ENCODE measurements around the gene STRADB. TPM values are rescaled to one million over a fixed set of nuclear protein-coding genes. Genes with fewer than 3 reads are reported as not detected.

Gene STRADB
- polyA plus RNA-seq, 1 donor from 2014 or later, result 74.8 TPM

DNA sequence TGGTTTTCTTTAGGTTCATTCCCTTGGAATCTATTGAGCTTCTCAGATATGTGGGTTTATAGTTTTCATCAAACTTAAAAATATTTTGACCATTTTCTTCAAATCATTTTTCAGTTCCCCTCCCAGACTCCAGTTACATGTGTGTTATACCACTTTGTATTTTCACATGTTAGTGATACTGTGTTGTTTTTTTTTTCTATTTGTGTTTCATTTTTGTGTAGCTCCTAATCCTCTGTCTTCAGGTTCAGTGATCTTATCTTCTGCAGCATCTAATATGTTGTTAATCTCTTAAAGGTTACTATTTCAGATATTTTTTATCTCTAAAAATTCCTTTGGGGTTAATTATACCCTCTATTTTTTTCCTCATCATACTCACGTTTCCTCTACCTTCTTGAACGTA lies 51.2 kb downstream of the STRADB start:
- Histone ChIP-seq H3K9me2 (ENCODE audit: insufficient read depth, low read length) (no peaks in the 10 kb centered on the region), H3K4me3 (ENCODE audit: low read length) (no peak overlapping the region), H3K36me3 (ENCODE audit: insufficient read depth, low read length) (no peaks in the 10 kb centered on the region), H3K9ac (ENCODE audit: low read length) (no peak overlapping the region), H3K4me2 (ENCODE audit: low read length) (no peak overlapping the region), H3K27ac (ENCODE audit: low read length) (no peak overlapping the region), H3K9me3 (ENCODE audit: low read length) (peaks cover 9% of the 10 kb centered on the region), H3K27me3 (ENCODE audit: insufficient read depth, low read depth, low read length) (no peaks in the 10 kb centered on the region), H2AFZ (ENCODE audit: low read depth, low read length) (no peak overlapping the region), H3K79me2 (replicated peaks; ENCODE audit: insufficient read depth, low read length) (no peaks in the 10 kb centered on the region), H3F3A (ENCODE audit: insufficient read depth, low read length, poor library complexity, severe bottlenecking) (no peaks in the 10 kb centered on the region), H4K20me1 (ENCODE audit: insufficient read depth) (no peaks in the 10 kb centered on the region)
- TF ChIP-seq MXI1 (conservative IDR thresholded peaks at IDR 0.05; ENCODE audit: poor library complexity, severe bottlenecking), result no peak
- no peak for TF ChIP-seq EP300 (conservative IDR thresholded peaks at IDR 0.05; ENCODE audit: poor library complexity, severe bottlenecking)
- no peak for TF ChIP-seq RAD21 (conservative IDR thresholded peaks at IDR 0.05)
- no peak for TF ChIP-seq CTCF (IDR thresholded peaks at IDR 0.05; ENCODE audit: poor library complexity, severe bottlenecking)
- TF ChIP-seq, protein P1, sequence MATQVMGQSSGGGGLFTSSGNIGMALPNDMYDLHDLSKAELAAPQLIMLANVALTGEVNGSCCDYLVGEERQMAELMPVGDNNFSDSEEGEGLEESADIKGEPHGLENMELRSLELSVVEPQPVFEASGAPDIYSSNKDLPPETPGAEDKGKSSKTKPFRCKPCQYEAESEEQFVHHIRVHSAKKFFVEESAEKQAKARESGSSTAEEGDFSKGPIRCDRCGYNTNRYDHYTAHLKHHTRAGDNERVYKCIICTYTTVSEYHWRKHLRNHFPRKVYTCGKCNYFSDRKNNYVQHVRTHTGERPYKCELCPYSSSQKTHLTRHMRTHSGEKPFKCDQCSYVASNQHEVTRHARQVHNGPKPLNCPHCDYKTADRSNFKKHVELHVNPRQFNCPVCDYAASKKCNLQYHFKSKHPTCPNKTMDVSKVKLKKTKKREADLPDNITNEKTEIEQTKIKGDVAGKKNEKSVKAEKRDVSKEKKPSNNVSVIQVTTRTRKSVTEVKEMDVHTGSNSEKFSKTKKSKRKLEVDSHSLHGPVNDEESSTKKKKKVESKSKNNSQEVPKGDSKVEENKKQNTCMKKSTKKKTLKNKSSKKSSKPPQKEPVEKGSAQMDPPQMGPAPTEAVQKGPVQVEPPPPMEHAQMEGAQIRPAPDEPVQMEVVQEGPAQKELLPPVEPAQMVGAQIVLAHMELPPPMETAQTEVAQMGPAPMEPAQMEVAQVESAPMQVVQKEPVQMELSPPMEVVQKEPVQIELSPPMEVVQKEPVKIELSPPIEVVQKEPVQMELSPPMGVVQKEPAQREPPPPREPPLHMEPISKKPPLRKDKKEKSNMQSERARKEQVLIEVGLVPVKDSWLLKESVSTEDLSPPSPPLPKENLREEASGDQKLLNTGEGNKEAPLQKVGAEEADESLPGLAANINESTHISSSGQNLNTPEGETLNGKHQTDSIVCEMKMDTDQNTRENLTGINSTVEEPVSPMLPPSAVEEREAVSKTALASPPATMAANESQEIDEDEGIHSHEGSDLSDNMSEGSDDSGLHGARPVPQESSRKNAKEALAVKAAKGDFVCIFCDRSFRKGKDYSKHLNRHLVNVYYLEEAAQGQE (IDR thresholded peaks at IDR 0.05; ENCODE audit: borderline replicate concordance), result no peak
- TF ChIP-seq TAF1 (IDR thresholded peaks at IDR 0.05; ENCODE audit: low read depth), result no peak
- no peak for TF ChIP-seq SMC3 (conservative IDR thresholded peaks at IDR 0.05; ENCODE audit: poor library complexity)
- no peak for TF ChIP-seq POLR2AphosphoS5 (IDR thresholded peaks at IDR 0.05)
- no peak for TF ChIP-seq EZH2 (IDR thresholded peaks at IDR 0.05; ENCODE audit: borderline replicate concordance, insufficient read depth, low read length, poor library complexity, severe bottlenecking)

DNA sequence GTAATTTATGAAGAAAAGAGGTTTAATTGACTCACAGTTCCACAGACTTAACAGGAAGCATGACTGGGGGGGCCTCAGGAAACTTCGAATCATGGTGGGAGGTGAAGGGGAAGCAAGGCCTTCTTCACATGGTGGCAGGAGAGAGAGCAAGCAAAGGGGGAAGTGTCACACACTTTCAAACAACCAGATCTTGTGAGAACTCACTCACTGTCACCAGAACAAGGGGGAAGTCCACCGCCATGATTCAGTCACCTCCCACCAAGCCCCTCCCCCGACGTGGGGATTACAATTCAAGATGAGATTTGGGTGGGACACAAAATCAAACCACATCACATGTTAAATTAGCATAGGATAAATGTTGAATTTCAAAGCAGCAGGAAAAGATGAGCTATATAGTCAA lies 56.2 kb downstream of the STRADB start:
- Histone ChIP-seq H3K27ac (ENCODE audit: low read length) (no peak overlapping the region), H3K4me3 (ENCODE audit: low read length) (no peak overlapping the region), H3K27me3 (ENCODE audit: insufficient read depth, low read depth, low read length) (no peaks in the 10 kb centered on the region), H4K20me1 (ENCODE audit: insufficient read depth) (no peaks in the 10 kb centered on the region), H2AFZ (ENCODE audit: low read depth, low read length) (no peak overlapping the region), H3K9me3 (ENCODE audit: low read length) (peaks cover 4% of the 10 kb centered on the region), H3K9ac (ENCODE audit: low read length) (no peak overlapping the region), H3F3A (ENCODE audit: insufficient read depth, low read length, poor library complexity, severe bottlenecking) (no peaks in the 10 kb centered on the region), H3K4me2 (ENCODE audit: low read length) (no peak overlapping the region), H3K9me2 (ENCODE audit: insufficient read depth, low read length) (no peaks in the 10 kb centered on the region), H3K36me3 (ENCODE audit: insufficient read depth, low read length) (no peaks in the 10 kb centered on the region), H3K79me2 (replicated peaks; ENCODE audit: insufficient read depth, low read length) (no peaks in the 10 kb centered on the region)
- TF ChIP-seq EP300 (conservative IDR thresholded peaks at IDR 0.05; ENCODE audit: poor library complexity, severe bottlenecking) (no peak), MXI1 (conservative IDR thresholded peaks at IDR 0.05; ENCODE audit: poor library complexity, severe bottlenecking) (no peak), TAF1 (IDR thresholded peaks at IDR 0.05; ENCODE audit: low read depth) (no peak), RAD21 (conservative IDR thresholded peaks at IDR 0.05) (no peak), SMC3 (conservative IDR thresholded peaks at IDR 0.05; ENCODE audit: poor library complexity) (no peak)

Data from neural cell (in vitro differentiated cells).